Germinal center (tissue), 1 donor: ENCODE results near the gene GRIK3.

Experiments used
- DNase-seq: peaks from one replicate; pipeline ENCODE4 v3.0.0; 2012; ENCODE audit warnings: mixed read lengths, low spot score

GRIK3 gene

DNA sequence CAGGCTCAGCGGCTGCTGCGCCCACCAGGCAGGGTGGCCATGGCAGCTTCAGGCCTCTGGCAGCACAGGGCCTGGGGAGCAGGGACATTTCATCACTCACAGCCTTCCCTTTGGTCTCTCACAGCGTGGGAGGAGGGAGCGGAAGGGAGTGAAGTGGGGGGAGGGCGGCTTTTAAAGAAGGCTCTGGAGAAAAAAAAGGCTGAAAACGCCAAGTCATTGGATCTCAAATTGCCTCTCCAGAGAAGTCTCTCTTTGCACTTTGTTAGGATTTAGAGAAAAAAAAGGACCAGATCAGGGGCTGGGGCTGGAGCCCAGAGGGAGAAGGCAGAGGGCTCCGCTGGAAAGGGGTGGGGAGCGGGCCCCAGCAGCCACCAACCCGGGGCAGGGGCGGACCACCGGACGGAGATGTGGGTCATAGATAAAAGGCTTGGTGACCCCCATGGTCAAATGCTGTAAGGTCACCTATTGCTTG, 209.9 kb downstream of the GRIK3 start:
- DNase-seq = no peak

DNA sequence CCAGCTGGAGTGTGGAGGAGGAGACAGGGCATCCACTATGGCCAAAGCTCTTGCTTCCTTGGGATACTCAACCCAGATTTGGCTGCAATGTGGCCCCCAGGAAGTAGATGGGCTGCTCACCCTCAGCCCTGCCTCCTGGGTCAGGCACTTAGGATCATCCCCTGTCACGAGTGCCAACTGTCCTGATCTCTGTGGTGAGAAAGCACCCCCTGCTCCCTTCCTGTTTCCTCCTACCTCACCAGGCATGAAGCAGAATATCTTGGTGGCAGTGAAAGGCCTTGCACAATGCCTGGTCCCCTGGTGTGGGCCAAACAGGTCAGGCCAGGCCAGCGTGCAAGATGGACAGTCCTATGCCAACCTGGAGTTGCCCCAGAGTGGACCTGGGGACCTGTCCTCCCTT, 211.7 kb downstream of the GRIK3 start:
- DNase-seq = no peak

DNA sequence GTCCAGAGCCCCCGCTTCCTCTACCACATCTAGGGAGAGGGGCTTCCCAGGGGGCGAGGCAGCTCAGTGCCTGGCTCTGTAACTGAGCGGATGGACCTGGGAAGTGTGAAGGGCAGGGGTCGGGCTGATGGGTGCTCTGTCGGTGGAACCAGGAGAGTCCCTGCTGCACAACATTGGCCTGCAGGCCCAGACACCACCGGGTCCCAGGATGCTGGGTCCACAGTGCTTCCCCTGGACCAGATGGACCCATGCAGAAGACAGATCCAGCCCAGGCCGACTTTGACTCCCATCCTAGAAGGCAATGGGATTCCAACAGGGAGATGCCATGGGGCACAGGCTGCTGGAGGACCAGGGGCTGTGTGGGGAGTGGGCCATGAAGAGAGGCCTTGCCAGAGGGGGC, 212.9 kb downstream of the GRIK3 start:
- no peak for DNase-seq

- no peak for DNase-seq
These were observed 215.5 kb downstream of the GRIK3 start for GRCh38 chr1:36818771-36819170.

GRCh38 chr1:36816348-36816747, 218.0 kb downstream of the GRIK3 start:
- no peak for DNase-seq

- no peak for DNase-seq
These were observed 219.5 kb downstream of the GRIK3 start for GRCh38 chr1:36814774-36815173.

DNA sequence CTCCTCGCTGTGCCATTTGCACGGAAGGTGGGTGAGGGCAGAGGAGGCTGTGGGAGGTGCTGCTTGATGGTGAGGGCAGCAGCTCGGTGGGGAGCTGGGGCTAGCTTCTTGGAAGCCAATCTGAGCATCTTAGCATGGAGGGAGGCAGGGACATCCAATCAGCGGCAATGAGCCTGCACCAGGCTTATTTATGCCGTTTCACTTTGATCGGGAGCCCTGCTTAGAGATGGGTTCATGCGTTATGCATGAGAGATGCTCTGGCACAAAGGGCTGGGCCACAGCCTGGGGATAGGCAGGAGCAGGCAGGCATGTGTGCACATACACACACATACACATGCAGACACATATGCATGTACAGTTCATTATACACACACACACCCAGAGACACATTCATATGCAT, 220.2 kb downstream of the GRIK3 start:
- DNase-seq = no peak

DNA sequence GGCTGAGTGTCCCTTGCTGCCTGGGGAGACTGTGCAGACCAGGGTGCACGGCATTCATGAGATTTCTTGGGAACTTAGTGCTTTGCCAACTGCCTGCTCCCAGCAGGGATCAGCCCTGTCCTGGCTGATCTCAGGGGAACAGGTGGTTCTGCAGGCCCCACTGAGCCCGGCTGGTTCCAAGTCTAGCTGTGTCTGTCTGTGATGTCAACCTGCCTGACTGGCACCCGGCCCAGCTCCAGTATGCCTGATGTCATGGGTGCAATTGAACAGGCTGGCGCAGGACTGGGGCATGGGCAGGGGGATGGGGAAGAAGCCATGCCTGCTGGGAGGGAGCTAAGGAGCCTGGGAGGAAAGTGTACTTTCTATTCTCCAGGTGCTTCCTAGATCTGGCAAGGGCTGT, 227.1 kb downstream of the GRIK3 start:
- no peak for DNase-seq

GRCh38 chr1:36805979-36806640, 228.2 kb downstream of the GRIK3 start:
- no peak for DNase-seq

DNA sequence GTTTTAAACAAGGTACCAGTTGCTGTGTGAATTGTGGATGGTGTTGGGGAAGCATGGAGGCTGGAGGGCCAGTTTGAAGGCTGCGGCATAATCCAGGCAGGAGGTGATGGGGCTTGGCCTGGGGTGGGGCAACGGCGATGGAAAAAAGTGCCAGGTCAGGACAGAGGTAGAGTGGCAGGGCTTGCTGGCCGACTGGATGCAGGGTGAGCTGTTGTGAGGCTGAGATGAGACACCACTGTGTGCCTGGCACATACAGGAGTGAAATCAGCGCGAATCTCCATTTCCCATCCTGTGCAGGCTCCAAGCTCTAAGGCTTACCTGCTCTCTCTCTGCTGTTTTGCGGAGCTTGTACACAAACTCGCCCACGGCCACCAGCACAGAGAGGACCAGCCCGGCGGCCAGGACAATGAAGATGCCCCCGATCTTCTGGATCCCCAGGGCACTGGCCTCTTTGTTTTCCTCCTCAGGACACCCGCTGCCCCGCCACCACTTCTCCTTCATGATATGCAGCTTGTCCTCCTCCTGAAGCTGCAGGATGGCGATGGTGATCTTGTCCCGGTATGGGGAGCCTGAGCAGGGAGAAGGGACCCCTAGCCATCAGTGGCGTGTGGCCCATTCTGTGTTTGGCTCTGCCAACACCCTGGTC, 229.5 kb downstream of the GRIK3 start:
- DNase-seq = no peak

- no peak for DNase-seq
These were observed 230.3 kb downstream of the GRIK3 start for GRCh38 chr1:36803868-36804570.

DNA sequence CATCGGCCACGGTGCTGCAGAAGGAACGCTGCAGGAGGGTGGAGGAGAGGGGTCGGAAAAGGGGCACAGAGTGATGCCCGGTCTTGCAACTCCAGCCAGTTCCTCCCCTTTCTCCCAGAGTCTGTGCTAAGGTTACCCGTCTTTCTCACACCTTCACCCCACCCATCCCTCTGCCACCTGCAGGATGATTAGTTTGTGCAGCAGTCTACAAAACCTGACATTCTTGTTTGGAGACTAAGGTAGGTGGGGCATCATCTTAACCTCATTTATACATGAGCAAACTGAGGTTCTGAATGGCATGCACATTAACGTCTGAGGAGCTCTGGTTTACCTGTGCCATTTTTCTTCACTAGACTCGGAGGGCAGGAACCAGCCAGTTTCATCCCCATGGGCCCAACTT, 232.3 kb downstream of the GRIK3 start:
- DNase-seq = no peak

- DNase-seq = no peak
These were observed 236.6 kb downstream of the GRIK3 start for GRCh38 chr1:36797761-36798160.

DNA sequence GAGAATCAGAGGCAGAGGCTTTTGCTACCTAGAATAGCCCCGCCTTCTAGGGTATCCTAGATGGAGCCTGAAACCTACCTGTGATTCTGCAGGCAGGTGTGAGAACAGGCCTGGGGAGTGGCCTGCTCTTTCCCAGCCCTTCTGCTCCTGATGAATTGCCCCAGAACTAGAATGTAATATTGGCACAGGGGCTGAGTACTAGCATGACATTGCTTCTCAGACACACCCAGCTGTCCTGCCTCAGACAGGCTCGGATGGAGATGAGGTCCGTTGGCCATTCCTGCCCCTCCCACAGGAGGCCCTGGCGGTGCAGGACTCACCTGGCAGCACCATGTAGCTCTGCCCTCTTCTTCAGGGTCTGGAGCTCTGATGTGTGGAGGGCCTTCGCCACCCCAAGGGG, 237.6 kb downstream of the GRIK3 start:
- DNase-seq = no peak

- DNase-seq = no peak
These were observed 238.2 kb downstream of the GRIK3 start for GRCh38 chr1:36796106-36796590.

GRCh38 chr1:36794460-36794859, 239.9 kb downstream of the GRIK3 start:
- DNase-seq = no peak

DNA sequence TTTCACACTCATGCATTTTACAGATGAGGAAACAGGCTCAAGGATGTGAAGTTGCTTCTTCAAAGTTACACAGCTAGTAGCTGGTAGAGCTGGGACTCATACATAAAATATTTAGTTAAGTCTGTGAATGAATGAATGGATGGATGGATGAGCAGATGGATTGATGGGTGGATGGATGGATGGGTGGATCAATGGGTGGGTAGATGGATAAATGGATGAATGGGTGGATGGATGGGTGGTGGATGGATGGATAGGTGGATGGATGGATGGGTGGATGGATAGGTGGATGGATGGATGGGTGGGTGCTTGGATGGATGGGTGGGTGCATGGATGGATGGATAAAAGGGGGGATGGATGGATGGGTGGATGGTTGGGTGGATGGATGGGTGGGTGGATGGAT, 240.9 kb downstream of the GRIK3 start:
- no peak for DNase-seq

- DNase-seq = no peak
These were observed 242.0 kb downstream of the GRIK3 start for GRCh38 chr1:36792292-36792691.

DNA sequence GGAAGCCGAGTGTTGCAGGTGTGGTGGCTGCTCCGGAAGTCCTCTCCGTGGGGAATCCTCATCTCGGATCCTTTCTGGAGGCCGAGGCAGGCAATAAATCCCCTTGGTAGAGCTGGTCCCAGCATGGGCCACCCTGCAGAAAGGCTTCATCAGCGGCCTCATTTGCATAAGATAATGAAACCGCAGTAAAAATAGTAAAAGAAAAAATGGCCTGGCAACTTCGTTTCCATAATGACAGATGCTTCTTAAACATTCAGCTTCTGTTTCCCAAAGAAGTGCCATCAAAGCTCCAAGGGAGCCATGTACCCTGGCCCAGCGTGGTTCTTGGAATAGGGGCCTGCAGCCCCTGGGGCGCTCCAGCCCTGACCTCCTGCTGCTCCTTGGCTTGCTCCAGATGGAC, 244.1 kb downstream of the GRIK3 start:
- no peak for DNase-seq

- no peak for DNase-seq
These were observed 244.8 kb downstream of the GRIK3 start for GRCh38 chr1:36789535-36789934.

GRCh38 chr1:36787312-36787913, 246.9 kb downstream of the GRIK3 start:
- no peak for DNase-seq

DNA sequence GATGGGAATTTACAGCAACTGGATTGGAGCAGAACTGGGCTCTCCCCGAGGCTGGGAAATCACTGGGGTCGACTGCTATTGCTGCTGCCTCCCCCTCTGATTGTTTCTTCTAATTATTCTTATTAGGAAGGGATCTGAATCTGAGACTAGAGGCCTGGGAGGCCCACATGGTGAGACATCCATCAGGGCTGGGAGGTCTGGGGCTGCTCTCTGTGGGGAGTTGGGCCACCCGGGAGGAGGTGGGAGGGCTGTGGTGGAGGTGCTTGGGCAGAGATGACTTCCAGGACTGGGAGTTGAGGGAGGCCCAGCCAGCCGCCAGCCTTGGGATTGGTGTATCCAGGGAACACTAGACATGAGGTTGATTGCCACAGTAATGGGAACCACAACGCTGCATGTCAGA, 247.9 kb downstream of the GRIK3 start:
- DNase-seq = no peak
